GM21526 (cell line): ENCODE data around the gene MRPL47.

Source experiments
- ATAC-seq: cut with Tn5 transposase; IDR thresholded peaks from one replicate; pipeline ENCODE4 v1.9.1; 2021; ENCODE audit warnings: moderate library complexity; ENCODE audit not compliant: unreplicated experiment, low FRiP score

The MRPL47 gene

GRCh38 chr3:179599531-179599930 lies 4.9 kb downstream of the MRPL47 start:
- ATAC-seq: no peak

- ATAC-seq: no peak
Measured at GRCh38 chr3:179591313-179591712, 13.1 kb downstream of the MRPL47 start.

DNA sequence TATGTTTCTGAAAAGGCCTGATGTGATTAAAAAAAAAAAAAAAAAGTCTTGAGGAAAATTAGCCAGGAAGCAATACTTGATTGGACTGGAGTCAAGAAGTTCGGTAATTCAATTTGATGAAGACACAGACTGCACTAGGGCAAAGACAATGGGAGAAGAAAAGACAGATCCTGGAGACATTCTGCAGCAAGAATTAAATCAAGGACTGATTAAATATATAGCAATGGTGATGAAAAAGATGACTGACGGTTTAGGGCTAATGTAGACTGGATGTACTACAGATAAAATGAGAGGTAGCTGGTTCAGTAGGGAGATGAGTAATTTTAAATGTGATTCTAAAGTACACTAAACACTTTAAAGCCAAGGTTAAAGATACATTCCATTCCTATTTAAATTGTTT lies 13.8 kb downstream of the MRPL47 start:
- no peak for ATAC-seq

DNA sequence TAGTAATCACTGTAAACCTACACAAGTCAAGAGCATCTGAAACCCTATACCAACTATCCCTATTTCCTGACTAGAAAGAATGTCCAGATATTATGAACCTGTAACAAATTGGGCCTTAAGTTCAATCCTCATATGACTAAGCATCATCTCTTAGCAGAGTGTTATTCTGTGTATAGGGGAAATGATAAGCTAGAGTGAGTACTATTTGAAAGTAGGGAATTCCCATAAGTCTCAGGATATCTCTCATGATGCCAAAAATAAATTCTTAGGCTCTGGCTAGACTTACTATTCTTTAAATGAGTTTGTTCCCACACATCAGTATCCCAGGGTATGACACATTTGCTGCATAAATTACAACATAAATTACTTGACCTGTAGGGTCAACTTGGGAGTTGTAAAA lies 15.3 kb downstream of the MRPL47 start:
- no peak for ATAC-seq

- no peak for ATAC-seq
Measured at GRCh38 chr3:179580992-179581391, 23.4 kb downstream of the MRPL47 start.

DNA sequence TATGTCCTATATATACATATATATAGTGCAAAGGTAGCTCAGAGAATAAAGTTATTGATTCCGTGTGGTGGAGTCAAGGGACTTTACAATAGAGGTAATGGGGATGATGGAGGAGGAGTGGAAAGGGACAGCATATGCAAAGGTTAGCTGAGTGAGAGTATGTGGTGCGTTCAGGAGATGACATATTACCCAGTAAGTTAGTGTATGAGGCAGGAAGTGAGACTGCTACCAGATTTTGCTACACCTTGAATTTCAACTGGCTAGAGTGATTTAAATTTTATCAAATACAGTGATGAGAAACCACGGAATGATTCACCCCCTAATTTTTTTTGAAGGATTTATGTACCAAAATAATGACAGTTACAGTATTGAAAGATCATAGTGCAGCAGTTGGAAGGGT lies 38.9 kb downstream of the MRPL47 start:
- no peak for ATAC-seq

- peak; percentile 59 for ATAC-seq
Measured at GRCh38 chr3:179563271-179563783, 41.1 kb downstream of the MRPL47 start.

GRCh38 chr3:179562591-179563270 lies 41.7 kb downstream of the MRPL47 start, which contains the start of gene ACTL6A:
Gene ACTL6A, plus strand, starts transcription at chr3:179562926. Its CDS starts 167 bp downstream, at chr3:179563093.
- ATAC-seq: peak; percentile 95

DNA sequence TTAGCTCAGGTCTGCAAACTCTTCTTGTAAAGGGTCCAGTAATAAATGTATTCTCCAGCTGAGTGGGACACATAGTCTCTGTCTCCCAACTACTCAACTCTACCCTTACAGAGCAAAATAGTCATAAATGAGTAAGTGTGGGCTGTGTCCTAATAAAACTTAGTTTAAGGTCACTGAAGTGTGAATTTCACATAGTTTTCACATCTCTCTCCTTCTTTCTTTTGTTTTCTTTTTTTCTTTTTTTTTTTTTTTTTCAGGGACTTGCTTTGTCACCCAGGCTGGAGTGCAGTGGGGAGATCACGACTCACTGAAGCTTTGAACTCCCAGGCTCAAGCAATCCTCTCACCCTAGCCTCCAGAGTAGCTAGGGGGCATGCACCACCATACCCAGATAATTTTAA lies 43.6 kb downstream of the MRPL47 start:
- no peak for ATAC-seq

DNA sequence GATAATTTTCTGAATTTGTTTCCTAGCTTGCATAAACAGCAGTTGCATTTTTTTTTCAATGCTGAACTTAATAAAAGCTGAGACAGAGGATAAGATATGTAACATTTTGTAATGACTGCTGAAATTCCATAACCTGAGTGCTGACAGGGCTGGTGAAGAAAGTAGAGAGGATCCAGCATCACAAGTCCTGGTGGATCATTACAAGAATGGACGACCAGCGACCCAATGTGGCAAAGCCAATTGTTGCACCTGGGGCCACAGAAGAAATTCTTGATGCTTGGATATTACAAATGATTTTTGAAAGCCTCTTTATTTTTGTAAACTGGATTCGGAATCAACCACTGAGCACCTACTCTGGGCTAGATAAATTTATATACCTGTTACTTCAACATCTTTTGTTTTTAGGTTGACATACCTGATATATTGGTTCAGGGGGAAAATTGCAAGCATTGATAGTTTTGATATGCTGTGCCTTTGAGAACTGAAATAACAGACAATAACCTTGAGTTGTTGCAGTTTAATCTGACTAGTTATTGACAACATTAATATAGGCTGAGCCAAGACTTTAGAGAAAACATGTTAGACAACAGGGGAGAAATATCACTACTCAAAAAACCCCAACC lies 45.6 kb downstream of the MRPL47 start:
- ATAC-seq: no peak

DNA sequence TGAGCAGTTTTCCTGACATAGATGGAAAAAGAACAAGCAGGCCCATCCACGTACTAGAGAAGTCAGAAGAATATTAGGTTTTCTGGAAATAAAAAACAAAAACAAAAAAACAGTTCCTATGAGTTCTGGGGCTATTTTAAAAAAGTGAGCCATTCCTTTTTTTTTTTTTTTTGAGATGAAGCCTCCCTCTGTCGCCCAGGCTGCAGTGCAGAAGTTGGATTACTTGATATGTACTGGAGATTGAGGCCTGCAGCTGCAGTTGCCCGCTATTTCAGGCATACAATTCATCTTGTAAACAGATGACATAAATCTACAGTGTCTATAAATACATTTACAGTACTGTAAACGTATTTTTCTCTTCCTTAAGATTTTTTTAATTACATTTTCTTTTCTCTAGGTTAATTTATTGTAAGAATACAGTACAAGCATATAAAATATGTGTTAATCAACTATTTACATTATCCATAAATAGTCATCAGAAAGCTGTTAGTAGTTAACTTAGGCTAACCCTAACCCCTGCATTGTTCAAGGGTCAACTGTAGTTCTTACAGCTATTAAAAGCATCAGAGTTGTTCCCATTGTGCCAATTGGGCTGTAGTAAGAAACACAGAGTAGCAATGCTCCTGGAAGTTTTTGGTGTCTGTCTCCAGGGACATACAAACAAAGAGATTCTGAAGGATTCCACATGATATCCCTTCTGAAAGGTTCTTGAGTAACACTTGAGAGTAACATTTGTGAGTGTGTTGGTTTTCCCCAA lies 52.9 kb downstream of the MRPL47 start:
- ATAC-seq: no peak

DNA sequence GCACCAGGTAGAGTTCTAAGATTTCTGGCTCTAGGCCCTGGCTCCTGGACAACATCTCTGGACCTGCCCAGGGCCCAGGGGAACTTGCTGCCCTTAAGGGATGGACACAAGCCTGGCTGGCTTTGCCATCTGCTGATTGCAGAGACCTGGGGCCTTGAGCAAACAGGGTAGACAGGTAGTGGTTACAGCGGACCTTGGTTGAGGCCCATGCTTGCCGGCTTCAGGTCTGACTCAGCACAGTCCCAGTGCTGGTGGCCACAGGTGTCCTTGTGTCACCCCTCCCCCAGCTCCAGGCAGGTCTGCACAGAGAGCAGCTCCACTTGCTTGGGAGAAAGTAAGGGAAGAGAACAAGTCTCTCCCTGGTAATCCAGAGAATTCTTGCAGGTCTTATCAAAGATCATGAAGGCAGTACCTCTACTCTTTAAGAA lies 57.6 kb downstream of the MRPL47 start:
- no peak for ATAC-seq

GRCh38 chr3:179544981-179545645 lies 59.3 kb downstream of the MRPL47 start:
- ATAC-seq: no peak

DNA sequence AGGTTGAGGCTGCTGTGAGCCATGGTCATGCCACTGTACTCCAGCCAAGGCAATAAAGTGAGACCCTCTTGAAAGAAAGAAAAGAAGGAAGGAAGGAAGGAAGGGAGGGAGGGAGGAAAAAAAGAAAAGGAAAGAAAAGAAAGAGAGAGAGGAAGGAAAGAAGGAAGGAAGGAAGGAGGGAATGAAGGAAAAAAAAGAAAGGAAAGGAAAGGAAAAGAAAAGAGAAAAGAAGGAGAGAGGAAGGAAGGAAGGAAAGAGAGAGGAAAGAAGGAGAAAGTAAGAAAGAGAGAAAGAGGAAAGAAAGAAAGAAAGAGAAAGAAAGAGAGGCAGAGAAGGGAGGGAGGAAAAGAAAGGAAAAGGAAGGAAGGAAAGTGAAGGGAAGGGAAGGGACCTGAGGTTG lies 62.1 kb downstream of the MRPL47 start:
- ATAC-seq: no peak

- no peak for ATAC-seq
Measured at GRCh38 chr3:179541596-179541995, 62.8 kb downstream of the MRPL47 start.

DNA sequence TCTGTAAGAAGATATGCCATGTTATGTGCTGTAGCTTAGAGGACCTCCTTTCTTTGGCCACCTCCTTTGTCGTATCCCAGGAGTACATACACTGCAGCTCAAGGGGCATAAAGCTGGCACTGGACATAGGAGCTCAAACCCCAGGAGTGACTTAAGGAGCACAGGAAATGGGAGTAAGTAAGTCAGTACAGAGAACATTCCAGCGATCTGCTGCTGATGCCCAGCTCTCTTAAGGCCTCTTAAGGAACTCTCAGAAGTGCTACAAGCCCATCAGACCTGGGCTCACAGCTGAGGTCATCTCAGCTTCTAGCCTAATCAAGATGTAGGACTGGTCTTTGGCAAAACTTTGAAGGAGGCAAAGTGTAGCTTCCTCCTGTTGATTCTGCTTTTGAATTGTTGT lies 63.3 kb downstream of the MRPL47 start:
- no peak for ATAC-seq
